ENCODE results near the gene DNAH1.

Gene DNAH1

DNA sequence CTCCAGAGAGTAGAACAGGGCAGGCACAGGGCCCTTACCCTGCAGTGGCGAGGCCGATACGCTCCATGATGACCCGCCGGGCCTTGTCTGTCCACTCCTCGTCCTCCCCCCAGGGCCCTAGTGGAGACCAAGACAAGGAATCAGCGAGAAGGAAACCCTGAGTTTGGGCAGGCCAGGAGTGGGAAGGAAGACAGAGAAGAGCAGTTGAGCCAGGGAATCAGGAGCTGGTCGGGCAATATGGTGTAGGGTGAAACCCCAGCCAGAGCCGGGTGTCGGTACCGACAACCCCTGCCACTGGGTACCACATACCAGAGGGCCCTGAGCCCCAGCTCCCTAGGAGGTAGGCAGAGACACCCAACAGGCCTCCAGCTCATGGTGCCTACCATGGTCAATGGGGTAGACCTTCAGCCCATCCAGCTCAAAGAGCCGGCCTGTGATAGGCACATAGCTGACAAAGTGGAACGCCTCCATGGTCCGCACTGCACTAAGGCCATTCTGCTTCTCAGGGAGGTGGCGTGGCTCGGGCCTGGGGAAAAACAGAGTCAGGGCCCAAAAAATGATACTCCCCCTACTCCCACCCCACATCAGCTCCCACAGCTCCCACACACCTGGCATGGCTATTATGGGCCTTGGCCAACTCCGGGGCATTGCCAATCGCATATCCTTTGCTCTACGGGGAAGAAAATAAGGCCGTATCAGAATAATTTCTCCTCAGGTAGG is 90.8 kb downstream of the DNAH1 start:
- Histone ChIP-seq H3K36me3 (ENCODE audit: low read length) (no peaks in the 10 kb centered on the region), H3K4me2 (ENCODE audit: low read depth, low read length, poor library complexity, severe bottlenecking) (no peak overlapping the region), H3K9ac (ENCODE audit: low read length) (no peak overlapping the region), H3F3A (ENCODE audit: insufficient read depth) (0 out of 2 replicates have a peak, but pooled peaks cover 9% of the 10 kb centered on the region), H3K4me3 (ENCODE audit: insufficient read depth, low read length, poor library complexity, severe bottlenecking) (no peak overlapping the region), H3K27ac (ENCODE audit: low read depth, low read length) (no peak overlapping the region), H2AFZ (ENCODE audit: low read depth, low read length, severe bottlenecking) (no peak overlapping the region), H4K20me1 (ENCODE audit: low read depth, low read length) (no peaks in the 10 kb centered on the region), H3K9me2 (replicated peaks; ENCODE audit: insufficient read depth, low read length) (no peaks in the 10 kb centered on the region), H3K27me3 (ENCODE audit: low read length) (no peaks in the 10 kb centered on the region), H3K79me2 (ENCODE audit: insufficient read depth, low read length) (peaks cover 13% of the 10 kb centered on the region), H3K9me3 (ENCODE audit: insufficient read depth, low read length) (no peaks in the 10 kb centered on the region)
- TF ChIP-seq EZH2phosphoT487 (conservative IDR thresholded peaks at IDR 0.05; ENCODE audit: low read length), result no peak
- TF ChIP-seq, protein P1, sequence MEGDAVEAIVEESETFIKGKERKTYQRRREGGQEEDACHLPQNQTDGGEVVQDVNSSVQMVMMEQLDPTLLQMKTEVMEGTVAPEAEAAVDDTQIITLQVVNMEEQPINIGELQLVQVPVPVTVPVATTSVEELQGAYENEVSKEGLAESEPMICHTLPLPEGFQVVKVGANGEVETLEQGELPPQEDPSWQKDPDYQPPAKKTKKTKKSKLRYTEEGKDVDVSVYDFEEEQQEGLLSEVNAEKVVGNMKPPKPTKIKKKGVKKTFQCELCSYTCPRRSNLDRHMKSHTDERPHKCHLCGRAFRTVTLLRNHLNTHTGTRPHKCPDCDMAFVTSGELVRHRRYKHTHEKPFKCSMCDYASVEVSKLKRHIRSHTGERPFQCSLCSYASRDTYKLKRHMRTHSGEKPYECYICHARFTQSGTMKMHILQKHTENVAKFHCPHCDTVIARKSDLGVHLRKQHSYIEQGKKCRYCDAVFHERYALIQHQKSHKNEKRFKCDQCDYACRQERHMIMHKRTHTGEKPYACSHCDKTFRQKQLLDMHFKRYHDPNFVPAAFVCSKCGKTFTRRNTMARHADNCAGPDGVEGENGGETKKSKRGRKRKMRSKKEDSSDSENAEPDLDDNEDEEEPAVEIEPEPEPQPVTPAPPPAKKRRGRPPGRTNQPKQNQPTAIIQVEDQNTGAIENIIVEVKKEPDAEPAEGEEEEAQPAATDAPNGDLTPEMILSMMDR (IDR thresholded peaks at IDR 0.05; ENCODE audit: insufficient read depth, low read length, poor library complexity, severe bottlenecking), result no peak

DNA sequence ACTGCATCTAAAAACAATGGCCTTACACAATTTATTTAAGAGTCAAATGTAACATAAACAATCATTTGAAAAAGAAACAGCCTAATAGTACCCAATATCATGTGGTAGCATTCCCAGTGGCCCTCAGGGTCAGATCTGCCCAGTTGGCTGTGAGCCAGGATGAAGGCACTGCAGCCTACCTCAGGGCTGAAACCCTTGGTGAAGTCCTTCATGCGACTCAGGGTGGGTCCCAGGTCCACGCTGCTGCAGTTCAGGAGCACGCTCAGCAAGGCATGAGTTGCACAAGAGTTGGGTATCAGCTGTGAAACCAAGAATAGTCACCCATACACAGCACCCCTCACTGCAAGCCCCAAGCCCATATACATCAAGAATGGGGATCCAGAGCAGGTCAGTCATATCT is 91.7 kb downstream of the DNAH1 start:
- Histone ChIP-seq H3F3A (ENCODE audit: insufficient read depth) (0 out of 2 replicates have a peak, but pooled peaks cover 9% of the 10 kb centered on the region), H3K4me2 (ENCODE audit: low read depth, low read length, poor library complexity, severe bottlenecking) (no peak overlapping the region), H3K36me3 (ENCODE audit: low read length) (no peaks in the 10 kb centered on the region), H3K9me2 (replicated peaks; ENCODE audit: insufficient read depth, low read length) (no peaks in the 10 kb centered on the region), H3K79me2 (ENCODE audit: insufficient read depth, low read length) (peaks cover 13% of the 10 kb centered on the region), H4K20me1 (ENCODE audit: low read depth, low read length) (no peaks in the 10 kb centered on the region), H2AFZ (ENCODE audit: low read depth, low read length, severe bottlenecking) (no peak overlapping the region), H3K4me3 (ENCODE audit: insufficient read depth, low read length, poor library complexity, severe bottlenecking) (no peak overlapping the region), H3K9me3 (ENCODE audit: insufficient read depth, low read length) (no peaks in the 10 kb centered on the region), H3K27me3 (ENCODE audit: low read length) (no peaks in the 10 kb centered on the region), H3K27ac (ENCODE audit: low read depth, low read length) (no peak overlapping the region), H3K9ac (ENCODE audit: low read length) (no peak overlapping the region)
- TF ChIP-seq EZH2phosphoT487 (conservative IDR thresholded peaks at IDR 0.05; ENCODE audit: low read length), result no peak
- TF ChIP-seq, protein P1 (IDR thresholded peaks at IDR 0.05; ENCODE audit: insufficient read depth, low read length, poor library complexity, severe bottlenecking), result no peak

DNA sequence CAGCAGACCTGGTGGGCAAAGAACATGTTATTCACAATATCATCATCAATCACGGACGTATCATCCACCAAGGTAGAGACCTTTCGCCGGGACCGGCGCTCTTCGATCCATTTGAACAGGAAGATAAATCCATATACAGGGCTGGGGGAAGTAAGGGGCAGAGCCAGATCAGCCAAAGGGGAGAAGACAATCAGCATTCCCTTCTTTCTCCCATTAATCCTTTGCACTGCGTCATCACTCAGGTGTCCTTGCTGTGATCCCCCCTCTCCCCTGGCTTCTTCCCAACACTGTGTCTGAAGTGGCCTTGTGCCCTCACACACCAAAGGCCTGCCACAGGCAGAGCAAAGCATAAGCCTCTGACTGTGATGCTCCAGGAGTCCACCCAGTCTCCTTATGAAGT is 92.3 kb downstream of the DNAH1 start:
- no peaks in the 10 kb centered on the region for H3K36me3 ChIP-seq (ENCODE audit: low read length)
- peaks cover 13% of the 10 kb centered on the region for H3K79me2 ChIP-seq (ENCODE audit: insufficient read depth, low read length)
- H3K27ac ChIP-seq (ENCODE audit: low read depth, low read length), result no peak overlapping the region
- H3K27me3 ChIP-seq (ENCODE audit: low read length), result no peaks in the 10 kb centered on the region
- TF ChIP-seq, protein P1 (IDR thresholded peaks at IDR 0.05; ENCODE audit: insufficient read depth, low read length, poor library complexity, severe bottlenecking), result no peak
- no peak for TF ChIP-seq EZH2phosphoT487 (conservative IDR thresholded peaks at IDR 0.05; ENCODE audit: low read length)
- H3K4me3 ChIP-seq (ENCODE audit: insufficient read depth, low read length, poor library complexity, severe bottlenecking), result peak overlapping the region; percentile 97
- no peaks in the 10 kb centered on the region for H4K20me1 ChIP-seq (ENCODE audit: low read depth, low read length)
- H2AFZ ChIP-seq (ENCODE audit: low read depth, low read length, severe bottlenecking), result no peak overlapping the region
- 0 out of 2 replicates have a peak, but pooled peaks cover 9% of the 10 kb centered on the region for H3F3A ChIP-seq (ENCODE audit: insufficient read depth)
- H3K4me2 ChIP-seq (ENCODE audit: low read depth, low read length, poor library complexity, severe bottlenecking), result peak overlapping the region; percentile 98
- no peaks in the 10 kb centered on the region for H3K9me2 ChIP-seq (replicated peaks; ENCODE audit: insufficient read depth, low read length)
- no peak overlapping the region; the same call in 1 of the 2 replicates for H3K9ac ChIP-seq (ENCODE audit: low read length)
- H3K9me3 ChIP-seq (ENCODE audit: insufficient read depth, low read length), result no peaks in the 10 kb centered on the region

Data from SU-DHL-6 (cell line).